ENCODE data around the gene C17orf58.
"Not testable (repeated sequence)": the region's sequence is repeated elsewhere in the genome, so short reads cannot be mapped to it uniquely, and the experiment has no call there.

Gene C17orf58

GRCh38 chr17:68004201-68004600 lies 7.9 kb upstream of the C17orf58 start:
- no peak for DNase-seq (ENCODE audit: low read depth in 2 of 2)

- no peak for DNase-seq (ENCODE audit: low read depth in 2 of 2)
These were observed 3.1 kb upstream of the C17orf58 start for GRCh38 chr17:67999291-67999911.

DNA sequence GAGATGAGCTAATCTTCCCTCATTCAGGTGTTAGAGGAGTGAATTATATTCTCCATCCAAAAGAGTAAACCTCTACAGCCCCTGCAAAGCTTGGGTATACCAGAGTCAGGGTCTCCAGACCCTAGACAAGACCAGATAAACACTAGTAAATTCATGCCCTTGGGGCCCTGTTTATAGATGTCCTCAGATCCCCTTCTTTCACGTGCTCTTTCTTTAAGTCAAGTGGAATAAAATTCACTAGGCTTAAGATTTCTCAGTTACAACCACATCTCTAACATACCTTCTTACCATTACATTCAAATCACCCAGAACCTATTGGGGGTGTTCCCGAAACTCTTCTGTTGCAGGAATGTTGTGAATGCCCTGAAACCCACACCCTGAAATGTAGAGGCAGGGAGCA lies 2.2 kb upstream of the C17orf58 start:
- DNase-seq (ENCODE audit: low read depth in 2 of 2): no peak

DNA sequence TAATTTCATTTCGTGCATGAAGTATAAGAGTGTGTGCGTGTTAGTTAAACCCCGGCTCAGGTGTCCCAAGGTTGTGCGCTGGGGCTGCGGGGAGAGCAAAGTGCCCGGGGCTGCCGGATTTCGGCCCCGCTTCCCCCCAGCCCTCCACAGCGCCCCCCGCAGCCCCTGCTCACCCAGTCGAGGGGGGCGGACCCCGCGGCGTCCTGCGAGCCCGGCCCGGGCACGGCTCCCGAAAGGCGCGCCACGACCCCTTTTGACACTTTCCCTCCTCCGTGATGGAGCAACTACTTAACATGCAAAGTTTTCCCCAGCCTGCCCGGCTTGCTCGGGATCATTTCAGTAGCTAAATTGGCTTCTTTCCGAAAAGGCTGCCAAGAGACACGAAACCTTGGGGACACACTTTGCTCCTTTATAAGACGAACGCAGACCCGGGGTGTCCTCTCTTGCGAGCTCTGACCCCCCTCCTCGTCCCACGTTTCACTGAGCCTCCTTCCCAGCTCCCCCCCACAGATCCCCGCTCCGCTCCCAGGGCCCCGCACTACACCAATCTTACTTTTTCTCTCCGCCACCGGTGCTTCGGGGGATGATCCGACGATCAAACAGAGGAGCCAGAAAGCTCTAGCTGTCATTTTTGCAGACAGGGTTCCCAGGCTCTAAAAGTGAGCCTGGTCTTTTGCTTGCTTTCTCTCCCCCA lies 552 bp downstream of the C17orf58 start:
- no peak for DNase-seq (ENCODE audit: low read depth in 2 of 2)

DNA sequence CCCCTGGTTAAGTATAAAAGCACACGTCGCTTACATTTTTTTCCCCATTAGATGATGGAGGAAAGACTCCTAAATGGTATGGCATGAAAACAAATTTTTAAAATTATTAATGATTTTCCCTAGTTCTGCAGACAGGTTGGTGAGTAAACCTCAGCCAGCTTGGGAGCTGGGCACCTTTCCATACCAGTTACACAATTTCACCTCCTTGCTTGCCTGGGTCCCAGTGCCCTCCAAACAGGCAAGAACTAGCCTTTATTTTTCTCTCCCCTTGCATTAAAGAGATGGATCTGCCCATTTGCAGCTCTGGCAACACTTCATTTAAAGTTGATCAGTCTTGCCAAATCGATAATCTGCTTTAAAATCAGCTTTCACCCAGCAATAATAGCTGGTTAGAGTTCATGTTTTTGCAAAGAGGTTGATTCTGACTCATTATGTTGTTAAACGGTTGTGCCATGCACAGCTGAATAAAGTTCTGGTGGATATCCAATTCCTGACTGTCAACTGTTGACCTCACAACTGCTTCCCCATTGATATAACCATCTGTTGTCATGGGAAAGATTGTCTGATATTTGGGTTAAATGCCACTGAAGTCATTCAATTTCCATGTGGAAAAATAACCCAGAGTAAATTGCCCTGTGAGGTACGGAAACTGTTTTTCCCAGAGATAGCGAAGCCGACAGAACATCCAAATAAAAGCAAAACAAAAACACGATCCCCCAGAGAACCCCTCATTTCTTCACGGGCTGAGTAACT lies 1.3 kb downstream of the C17orf58 start:
- DNase-seq (ENCODE audit: low read depth in 2 of 2): no peak

DNA sequence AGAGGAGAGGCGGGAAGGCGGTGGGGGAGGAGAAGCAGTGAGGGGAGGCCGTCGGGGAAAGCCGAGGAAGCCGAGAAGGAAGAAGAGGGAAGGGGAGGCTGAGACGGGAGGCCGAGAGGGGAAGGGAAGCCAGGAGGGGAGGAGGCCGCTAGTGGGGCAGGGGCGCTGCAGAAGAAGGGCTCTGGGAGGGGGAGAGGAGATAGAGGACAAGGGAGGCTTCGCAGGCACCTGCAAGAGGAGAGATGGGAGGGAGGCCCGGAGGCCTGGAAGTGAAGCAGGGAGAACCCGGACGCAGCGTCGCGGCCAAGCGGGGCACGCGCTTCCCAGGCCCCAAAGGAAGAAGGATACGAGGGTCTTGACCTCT lies 2.3 kb downstream of the C17orf58 start:
- DNase-seq (ENCODE audit: low read depth in 2 of 2): no peak

GRCh38 chr17:67993153-67993997 lies 2.9 kb downstream of the C17orf58 start:
- DNase-seq (ENCODE audit: low read depth in 2 of 2): peak; percentile 62 to 74

GRCh38 chr17:67992548-67993152 lies 3.6 kb downstream of the C17orf58 start:
- no peak for DNase-seq (ENCODE audit: low read depth in 2 of 2)

DNA sequence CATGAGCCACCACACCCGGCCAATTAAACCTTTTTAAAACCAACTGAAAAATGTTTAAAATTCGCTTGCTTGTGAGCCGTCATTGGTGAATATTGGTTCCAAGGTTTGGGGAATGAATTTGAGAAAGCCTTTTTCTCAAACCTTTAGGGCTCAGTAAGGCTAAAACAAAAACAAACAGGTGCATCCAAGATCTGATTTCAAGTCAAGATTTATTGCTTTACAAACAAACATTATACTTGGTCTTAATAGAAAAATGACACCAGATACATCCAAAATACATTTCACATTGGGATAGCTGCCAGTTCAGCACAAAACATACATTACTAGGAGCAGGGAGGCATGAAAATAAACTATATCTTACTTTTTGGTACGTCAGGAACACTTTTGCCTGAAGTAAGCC lies 5.4 kb downstream of the C17orf58 start:
- DNase-seq (ENCODE audit: low read depth in 2 of 2): no peak

GRCh38 chr17:67983383-67983688 lies 12.9 kb downstream of the C17orf58 start:
- DNase-seq (ENCODE audit: low read depth in 2 of 2): no peak

DNA sequence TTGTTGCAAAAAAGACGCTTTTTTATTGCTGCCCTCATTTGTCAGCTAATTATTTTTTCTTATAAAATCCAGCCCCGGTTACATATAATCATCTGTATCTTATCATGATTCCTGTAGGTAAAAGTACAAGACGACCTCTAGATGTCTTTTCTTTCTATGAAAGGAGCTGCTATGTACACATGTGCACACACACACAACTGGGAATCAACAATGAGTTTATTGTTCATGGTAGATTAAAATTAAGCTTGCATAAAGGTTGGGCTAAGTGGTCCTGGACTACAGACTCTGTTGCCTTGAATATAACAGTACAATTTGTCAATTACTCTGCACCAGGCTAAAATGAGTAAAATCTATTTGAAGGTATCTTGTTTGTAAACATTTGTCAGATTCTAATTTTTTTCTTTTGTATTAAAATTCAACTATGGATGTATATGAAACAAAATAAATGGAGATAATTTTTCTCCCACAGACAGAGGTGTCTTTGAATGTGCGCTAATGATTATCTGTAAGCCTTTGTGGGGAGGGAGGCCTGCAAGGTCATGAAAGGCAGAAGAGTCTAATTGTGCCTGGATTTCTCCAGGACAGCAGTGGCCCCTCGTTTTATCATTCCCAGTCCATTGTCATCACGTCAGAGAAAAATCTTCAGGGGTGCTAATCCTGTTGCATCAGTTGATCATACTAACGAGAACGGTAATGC lies 13.4 kb downstream of the C17orf58 start:
- DNase-seq (ENCODE audit: low read depth in 2 of 2): no peak

DNA sequence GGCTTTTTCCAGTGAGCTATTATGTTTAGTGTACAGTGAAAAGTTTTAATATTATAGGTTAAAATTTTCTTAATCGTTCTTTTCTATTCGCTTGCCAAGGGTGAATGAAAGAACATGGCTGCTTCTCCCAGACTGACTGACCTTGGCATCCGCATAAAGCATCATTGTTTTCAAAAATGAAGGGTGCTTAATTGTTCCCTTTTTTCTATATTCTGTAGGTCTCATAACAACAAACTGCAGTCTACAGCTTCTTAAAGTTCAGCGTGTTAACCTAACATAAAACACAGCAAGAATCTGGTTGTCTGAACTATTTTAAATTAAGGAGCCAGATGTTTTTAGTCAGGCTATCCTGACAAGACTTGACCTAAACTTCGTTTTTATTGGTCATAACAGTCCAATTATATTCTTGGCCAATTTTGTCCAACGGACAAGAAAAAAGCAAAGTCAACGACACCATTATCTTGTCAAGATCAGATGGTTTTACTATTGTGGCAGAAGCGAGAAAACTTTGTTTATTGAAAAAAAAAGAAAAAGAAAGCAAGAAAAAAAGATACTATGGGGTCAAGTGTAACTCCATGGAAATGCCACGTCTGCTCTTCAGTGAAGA lies 14.1 kb downstream of the C17orf58 start:
- no peak for DNase-seq (ENCODE audit: low read depth in 2 of 2)

DNA sequence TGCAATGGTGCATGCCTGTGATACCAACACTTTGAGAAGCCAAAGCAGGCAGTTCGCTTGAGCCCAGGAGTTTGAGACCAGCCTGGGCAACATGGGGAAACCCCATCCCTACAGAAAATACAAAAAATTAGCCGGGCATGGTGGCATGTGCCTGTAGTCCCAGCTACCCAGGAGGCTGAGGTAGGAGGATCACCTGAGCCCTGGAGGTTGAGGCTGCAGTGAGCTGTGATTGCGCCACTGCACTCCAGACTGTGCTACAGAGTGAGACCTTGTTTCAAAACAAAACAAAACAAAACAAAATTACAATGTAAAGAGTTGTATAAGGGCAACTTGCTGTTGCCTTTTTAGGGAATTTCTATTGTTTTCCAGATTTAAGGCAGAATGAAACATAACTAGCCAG lies 15.4 kb downstream of the C17orf58 start:
- DNase-seq (ENCODE audit: low read depth in 2 of 2): not testable (repeated sequence)

GRCh38 chr17:67980456-67980855 lies 15.8 kb downstream of the C17orf58 start:
- DNase-seq (ENCODE audit: low read depth in 2 of 2): no peak

DNA sequence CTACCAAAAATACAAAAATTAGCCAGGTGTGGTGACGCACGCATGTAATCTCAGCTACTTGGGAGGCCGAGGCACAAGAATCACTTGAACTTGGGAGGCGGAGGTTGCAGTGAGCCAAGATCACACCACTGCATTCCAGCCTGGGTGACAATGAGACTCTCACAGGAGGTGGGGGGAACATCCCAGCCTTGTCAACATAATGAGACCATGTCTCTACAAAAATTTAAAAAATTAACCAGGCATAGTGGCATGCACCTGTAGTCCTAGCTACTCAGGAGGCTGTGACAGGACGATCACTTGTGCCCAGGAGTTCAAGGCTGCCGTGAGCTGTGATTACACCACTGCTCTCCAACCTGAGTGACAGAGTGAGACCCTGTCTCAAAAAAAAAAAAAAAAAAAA lies 20.0 kb downstream of the C17orf58 start:
- not testable (repeated sequence) for DNase-seq (ENCODE audit: low read depth in 2 of 2)

- DNase-seq (ENCODE audit: low read depth in 2 of 2): no peak
These were observed 21.6 kb downstream of the C17orf58 start for GRCh38 chr17:67974598-67975066.

DNA sequence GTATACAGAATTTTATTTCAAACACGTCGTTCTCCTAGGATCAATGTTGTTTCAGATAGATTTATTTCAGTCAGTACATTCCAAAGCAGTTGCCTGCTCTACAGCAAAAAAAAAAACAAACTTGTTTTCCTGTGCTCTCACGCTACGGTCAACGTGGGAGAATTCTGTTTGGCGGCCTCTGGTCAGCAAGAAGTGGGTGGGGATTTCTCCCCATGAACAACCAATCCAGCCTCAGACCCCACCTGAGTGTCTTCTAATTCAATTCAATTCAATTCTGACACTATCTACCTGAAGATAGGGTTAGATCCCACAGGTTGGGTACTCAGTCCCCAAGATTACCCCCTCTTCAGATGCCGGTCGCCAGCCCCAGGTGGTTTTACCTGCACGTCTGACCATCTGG lies 22.1 kb downstream of the C17orf58 start:
- no peak for DNase-seq (ENCODE audit: low read depth in 2 of 2)

DNA sequence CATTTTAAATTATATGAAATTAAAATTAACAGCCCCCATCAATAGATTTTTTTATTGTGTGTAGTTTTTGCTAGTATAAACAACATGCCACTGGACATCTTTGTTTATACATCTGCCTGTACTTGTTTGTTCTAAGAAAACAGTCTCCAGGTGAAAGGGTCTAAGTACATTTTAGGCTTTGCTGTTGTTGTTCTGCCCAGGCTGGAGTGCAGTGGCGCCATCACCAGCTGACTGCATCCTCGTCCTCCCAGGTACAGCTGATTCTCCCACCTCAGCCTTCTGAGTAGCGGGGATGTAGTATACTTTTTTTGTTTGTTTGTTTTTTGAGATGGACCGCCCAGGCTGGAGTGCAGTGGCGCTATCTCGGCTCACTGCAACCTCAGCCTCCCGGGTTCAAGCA lies 25.5 kb downstream of the C17orf58 start:
- no peak for DNase-seq (ENCODE audit: low read depth in 2 of 2)

DNA sequence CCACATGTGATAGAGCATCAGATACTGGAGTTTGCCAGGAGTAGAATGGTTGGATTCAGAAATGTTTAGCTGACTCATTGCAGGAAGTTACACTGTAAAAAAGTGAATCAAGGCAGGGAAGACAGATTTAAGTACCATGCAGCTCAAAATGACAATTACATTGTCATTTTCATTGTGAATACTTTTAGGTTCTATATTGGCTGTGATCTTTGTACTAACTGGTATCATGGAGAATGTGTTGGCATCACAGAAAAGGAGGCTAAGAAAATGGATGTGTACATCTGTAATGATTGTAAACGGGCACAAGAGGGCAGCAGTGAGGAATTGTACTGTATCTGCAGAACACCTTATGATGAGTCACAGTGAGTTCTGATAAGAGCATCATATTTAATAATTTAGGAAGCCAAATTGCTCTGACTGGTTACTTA lies 33.1 kb downstream of the C17orf58 start:
- peak; percentile 39 to 51 for DNase-seq (ENCODE audit: low read depth in 2 of 2)

DNA sequence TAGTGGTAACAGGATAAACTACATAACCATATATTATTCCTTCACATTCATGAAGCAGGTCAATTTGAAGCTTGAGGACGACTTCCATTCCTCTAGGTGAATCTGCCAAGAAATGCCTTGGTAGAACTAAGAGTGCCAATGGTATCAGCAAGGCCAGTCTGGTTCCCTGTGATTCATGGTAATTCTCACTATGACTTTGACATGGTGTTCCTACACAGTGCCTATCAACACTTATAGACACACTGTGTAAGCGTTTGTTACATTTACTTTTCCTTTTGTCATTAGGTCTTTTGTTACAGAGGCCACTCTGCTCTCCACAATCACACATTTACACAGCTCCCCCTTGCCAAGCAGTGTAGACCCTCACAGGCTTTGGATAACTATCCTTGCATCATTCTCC lies 34.1 kb downstream of the C17orf58 start:
- not testable (repeated sequence) for DNase-seq (ENCODE audit: low read depth in 2 of 2)

DNA sequence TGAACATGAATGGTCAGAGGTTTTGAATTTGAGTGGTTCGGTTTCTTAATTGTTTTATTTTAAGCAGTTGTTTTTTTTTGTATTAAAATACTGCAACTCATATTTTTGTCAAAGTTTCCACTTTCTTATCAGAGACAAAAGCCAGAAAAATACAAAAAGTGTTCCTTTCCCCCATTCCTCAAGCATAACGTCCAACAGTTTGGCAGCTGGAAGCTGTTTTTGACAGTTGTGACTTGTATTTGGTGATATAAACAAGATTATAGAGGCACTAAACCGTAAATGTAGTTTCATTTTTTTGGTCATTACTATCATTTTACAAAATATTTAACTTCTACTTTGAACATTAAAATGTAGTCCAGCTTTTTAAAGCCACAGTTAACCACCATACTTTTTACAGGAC lies 36.0 kb downstream of the C17orf58 start:
- DNase-seq (ENCODE audit: low read depth in 2 of 2): not testable (repeated sequence)

Measured in stimulated activated CD8-positive, alpha-beta memory T cell treated with anti-CD3 and anti-CD28 coated beads, Interleukin-2, amount 100 ng/mL, for 48 hours (primary cell).